Osteoblast (primary cell): ENCODE measurements around the gene ATAD3B. TPM values are rescaled to one million over a fixed set of nuclear protein-coding genes. Genes with fewer than 3 reads are reported as not detected.

Experiments
- DNase-seq: peaks from one replicate; pipeline ENCODE4 v3.0.0; 2011; ENCODE audit warnings: low spot score, mixed read lengths; ENCODE audit not compliant: insufficient read length; ENCODE audit errors: missing footprints
- H2AFZ ChIP-seq: 2 replicates; pipeline ENCODE4 v1.6.0; 2011; ENCODE audit warnings: mild to moderate bottlenecking, low read length
- H3K27ac ChIP-seq: 2 replicates; pipeline ENCODE4 v1.5.1; 2011; ENCODE audit warnings: mild to moderate bottlenecking, low read depth, low read length, moderate library complexity
- H3K27me3 ChIP-seq: 2 replicates; pipeline ENCODE4 v1.6.0; 2012; ENCODE audit warnings: mild to moderate bottlenecking, control low read depth, inconsistent platforms, low read length, moderate library complexity; ENCODE audit not compliant: insufficient read depth
- H3K36me3 ChIP-seq: 2 replicates; pipeline ENCODE4 v1.5.1; 2011; ENCODE audit warnings: mild to moderate bottlenecking, low read length, control low read depth, moderate library complexity; ENCODE audit not compliant: insufficient read depth
- H3K4me1 ChIP-seq: 2 replicates; pipeline ENCODE4 v1.5.1; 2011; ENCODE audit warnings: mild to moderate bottlenecking, low read length, control low read depth, moderate library complexity; ENCODE audit not compliant: insufficient read depth
- H3K4me2 ChIP-seq: 2 replicates; pipeline ENCODE4 v1.6.0; 2011; ENCODE audit warnings: mild to moderate bottlenecking, low read length; ENCODE audit not compliant: insufficient read depth
- H3K4me3 ChIP-seq: fragments of 200-600 bp; sonication (generic); 3 replicates; pipeline ENCODE4 v1.5.1; 2012; ENCODE audit warnings: mild to moderate bottlenecking, low read length, inconsistent platforms; ENCODE audit not compliant: insufficient read depth
- H3K79me2 ChIP-seq: 2 replicates; pipeline ENCODE4 v1.6.0; 2012; ENCODE audit warnings: mild to moderate bottlenecking, low read length, control low read depth, inconsistent platforms; ENCODE audit not compliant: insufficient read depth
- H3K9me3 ChIP-seq: 2 replicates; pipeline ENCODE4 v1.5.1; 2011; ENCODE audit warnings: low read depth, low read length, control low read depth
- H4K20me1 ChIP-seq: 2 replicates; pipeline ENCODE4 v1.6.0; 2012; ENCODE audit warnings: mild to moderate bottlenecking, low read length, control low read depth; ENCODE audit not compliant: insufficient read depth
- CTCF ChIP-seq: IDR thresholded peaks from 2 replicates; pipeline ENCODE4 v1.5.1; 2011; ENCODE audit warnings: mild to moderate bottlenecking, low read depth, low read length, moderate library complexity; ENCODE audit errors: extremely low read depth
- total RNA-seq: library from RNA; depleted of rRNA; stranded (reverse); fragments of >200 nt; gene quantifications from 2 replicates; pipeline ENCODE4 v1.2.3, GENCODE V29; 2012

Gene ATAD3B
- total RNA-seq, 1 donor: 14.5 TPM

GRCh38 chr1:1534401-1535154 lies 63.0 kb downstream of the ATAD3B start:
- no peak for TF ChIP-seq CTCF
- Histone ChIP-seq H3K4me1 (no peaks in the 10 kb centered on the region), H2AFZ (no peak overlapping the region), H3K27ac (no peak overlapping the region), H3K4me2 (no peak overlapping the region), H3K79me2 (peaks cover 21% of the 10 kb centered on the region), H3K4me3 (no peak overlapping the region), H3K36me3 (peaks cover 19% of the 10 kb centered on the region), H3K9me3 (no peaks in the 10 kb centered on the region), H4K20me1 (peaks cover 16% of the 10 kb centered on the region), H3K27me3 (no peaks in the 10 kb centered on the region)
- DNase-seq: peak; percentile 85

GRCh38 chr1:1535201-1536018 lies 63.8 kb downstream of the ATAD3B start:
- H3K4me2 ChIP-seq: no peak overlapping the region
- H4K20me1 ChIP-seq: peaks cover 16% of the 10 kb centered on the region
- H3K79me2 ChIP-seq: peaks cover 21% of the 10 kb centered on the region
- TF ChIP-seq CTCF: no peak
- no peaks in the 10 kb centered on the region for H3K27me3 ChIP-seq
- no peaks in the 10 kb centered on the region for H3K9me3 ChIP-seq
- H3K4me1 ChIP-seq: no peaks in the 10 kb centered on the region
- no peak overlapping the region for H3K4me3 ChIP-seq
- H2AFZ ChIP-seq: no peak overlapping the region
- DNase-seq: peak; percentile 86
- no peak overlapping the region for H3K27ac ChIP-seq
- H3K36me3 ChIP-seq: peaks cover 14% of the 10 kb centered on the region

GRCh38 chr1:1536019-1536937 lies 64.7 kb downstream of the ATAD3B start:
- peak; percentile 92 for DNase-seq
- TF ChIP-seq CTCF: no peak
- Histone ChIP-seq H2AFZ (no peak overlapping the region), H3K27ac (no peak overlapping the region), H3K27me3 (no peaks in the 10 kb centered on the region), H3K36me3 (peaks cover 16% of the 10 kb centered on the region), H3K4me3 (no peak overlapping the region), H3K9me3 (no peaks in the 10 kb centered on the region), H3K4me2 (no peak overlapping the region), H3K79me2 (peaks cover 21% of the 10 kb centered on the region), H3K4me1 (no peaks in the 10 kb centered on the region), H4K20me1 (peaks cover 16% of the 10 kb centered on the region)
